NK-92 treated with Interleukin-12 subunit alpha and Interleukin-12 subunit beta, amount 100 ng/mL, for 24 hours (cell line): ENCODE data around the gene TMEM14A.

Source experiments
- DNase-seq: peaks from one replicate; lab custom pipeline; 2025; lab: John Stamatoyannopoulos, UW

The TMEM14A gene

DNA sequence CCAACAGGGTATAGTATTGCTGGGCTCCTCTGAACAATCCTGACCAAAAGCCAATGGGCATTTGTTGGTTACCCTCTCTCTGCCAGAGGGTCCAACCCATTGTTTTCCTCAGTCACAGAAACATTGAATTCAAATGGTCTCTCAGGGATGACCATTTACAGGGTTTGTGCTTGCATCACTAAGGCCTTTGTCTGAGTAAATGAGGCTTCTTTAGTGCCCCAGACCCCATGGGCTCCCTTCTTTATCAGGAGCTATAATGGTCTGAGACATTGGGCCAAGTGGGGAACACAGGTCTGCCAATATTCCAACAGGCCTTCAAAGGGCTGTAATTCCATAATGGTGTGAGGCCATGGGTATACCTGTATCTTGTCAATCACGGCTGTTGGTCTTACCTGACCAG is 65.2 kb downstream of the TMEM14A start:
- no peak for DNase-seq
